Activated CD8-positive, alpha-beta memory T cell treated with anti-CD3 and anti-CD28 coated beads for 48 hours (primary cell): ENCODE results near the gene CC2D1A.

Experiments
- DNase-seq, 3 experiments: peaks; one replicate each; pipeline ENCODE4 v3.0.0-alpha.2; 2020; ENCODE audit warnings: low read depth in 2 of 3, low spot score in 2 of 3

CC2D1A gene

DNA sequence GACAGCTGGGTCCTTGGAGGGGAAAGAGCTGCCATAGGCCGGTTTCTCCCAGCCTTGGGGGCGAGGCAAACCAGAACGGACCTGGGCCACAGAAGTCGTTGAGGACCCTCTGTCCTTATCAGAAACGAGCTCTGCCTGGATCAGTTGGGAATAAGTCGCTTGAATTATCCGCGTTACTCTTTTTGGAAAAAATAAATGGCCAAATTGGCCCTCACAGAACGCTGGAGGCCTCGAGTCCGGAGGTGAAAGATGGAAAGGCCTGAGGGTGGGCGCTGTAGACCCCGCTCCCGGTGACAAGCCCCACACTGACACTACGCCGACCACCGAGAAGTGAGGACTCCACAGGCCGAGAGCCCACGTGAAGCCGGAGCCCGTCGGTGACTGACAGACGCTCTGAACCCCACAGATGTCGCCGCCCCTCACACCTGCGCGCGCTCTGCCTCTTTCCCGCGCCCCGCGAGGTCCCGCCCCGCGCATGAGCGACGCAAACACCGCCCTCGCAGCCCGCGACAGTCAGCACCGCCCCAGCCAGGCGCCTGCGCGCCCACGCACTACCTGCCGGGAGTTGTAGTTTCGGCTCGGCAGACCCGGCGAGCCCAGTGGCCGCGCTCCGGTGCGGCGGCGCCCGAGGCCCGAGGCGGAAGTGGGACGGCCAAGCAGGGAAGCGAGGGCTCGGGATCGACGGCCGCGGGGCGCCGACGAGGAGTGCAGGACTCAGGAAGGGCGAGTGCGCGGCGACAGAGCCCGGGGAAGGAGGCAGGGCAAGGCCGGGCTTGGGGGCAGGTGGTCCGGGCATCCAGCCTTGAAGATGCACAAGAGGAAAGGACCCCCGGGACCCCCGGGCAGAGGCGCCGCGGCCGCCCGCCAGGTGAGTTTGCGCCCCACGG is at the start of gene CC2D1A, which contains the start of gene BRME1:
Gene CC2D1A, plus strand, starts transcription at position 568 of the 887 bp plus-strand sequence. Its CDS starts 241 bp downstream, at position 809.
Gene BRME1, minus strand, starts transcription at position 484 of the 887 bp plus-strand sequence. CDS start 1,225 bp downstream, outside the sequence.
- DNase-seq: peak; percentile 87 to 91 (median 91)

DNA sequence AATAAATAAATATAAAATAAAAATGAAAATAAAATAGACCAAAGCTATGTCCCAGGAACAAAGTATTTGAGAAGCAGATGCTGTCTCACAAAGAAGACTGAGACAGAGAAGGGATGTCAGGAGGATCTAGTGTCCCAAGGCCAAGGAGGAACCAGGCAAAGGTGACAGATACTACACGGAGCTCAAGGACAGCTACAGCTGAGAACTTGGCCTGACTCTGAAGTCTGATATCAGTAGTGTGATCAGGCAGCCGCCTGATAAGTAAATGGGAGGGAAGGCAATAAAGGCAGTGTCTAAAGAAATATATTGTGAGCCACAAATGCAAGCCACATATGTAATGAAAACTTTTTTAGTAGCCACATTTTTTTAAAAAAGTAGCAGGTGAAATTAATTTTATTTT is 49.5 kb upstream of the CC2D1A start:
- no peak for DNase-seq

DNA sequence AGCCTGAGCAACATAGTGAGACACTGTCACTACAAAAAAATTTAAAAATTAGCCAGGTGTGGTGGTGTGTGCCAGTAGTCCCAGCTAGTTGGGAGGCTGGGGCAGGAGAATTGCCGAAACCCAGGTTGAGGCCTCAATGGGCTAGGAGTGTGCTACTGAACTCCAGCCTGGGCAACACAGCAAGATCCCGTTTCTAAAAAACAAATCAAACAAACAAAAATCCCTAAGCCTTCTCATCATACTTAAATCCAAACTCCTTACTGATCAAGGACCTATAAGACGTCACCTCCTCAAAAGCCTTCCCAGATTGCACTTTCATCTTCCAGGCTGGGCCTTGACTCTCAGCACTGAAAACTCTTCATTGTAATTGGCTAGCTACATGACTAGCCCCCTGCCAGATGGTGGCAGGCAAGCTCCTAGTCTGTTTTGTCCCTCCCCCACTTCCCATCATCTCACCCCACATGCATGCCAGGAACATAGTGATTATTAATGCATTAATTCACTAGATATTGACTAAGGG is 46.6 kb upstream of the CC2D1A start:
- no peak for DNase-seq

DNA sequence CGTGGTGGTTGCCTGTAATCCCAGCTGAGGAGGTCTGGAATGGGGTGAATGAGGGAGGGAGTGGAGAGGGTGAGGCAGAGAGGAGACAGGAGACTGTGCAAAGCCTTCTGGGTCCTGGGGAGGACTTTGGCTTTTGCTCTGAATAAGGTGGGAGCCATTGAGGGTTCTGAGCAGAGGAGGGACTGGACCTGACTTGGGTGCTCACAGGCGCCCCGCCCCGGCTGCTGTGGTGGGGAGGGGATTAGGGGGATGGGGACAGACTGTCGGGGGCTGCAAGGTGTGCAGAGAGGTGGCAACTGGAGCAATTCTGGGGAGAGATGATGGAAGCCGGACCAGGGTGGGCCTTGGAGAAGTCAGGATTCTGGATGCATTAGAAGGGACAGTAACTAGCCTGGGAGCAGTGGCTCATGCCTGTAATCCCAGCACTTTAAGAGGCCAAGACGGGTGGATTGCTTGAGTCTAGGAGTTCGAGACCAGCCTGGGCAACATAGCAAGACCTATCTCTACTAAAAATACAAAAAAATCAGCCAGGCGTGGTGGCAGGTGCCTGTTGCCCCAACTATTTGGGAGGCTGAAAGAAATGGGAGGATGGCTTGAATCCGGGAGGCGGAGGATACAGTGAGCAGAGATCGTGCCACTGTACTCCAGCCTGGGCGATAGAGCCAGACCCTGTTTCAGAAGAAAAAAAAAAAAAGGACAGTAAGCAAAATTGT is 45.2 kb upstream of the CC2D1A start:
- no peak for DNase-seq

DNA sequence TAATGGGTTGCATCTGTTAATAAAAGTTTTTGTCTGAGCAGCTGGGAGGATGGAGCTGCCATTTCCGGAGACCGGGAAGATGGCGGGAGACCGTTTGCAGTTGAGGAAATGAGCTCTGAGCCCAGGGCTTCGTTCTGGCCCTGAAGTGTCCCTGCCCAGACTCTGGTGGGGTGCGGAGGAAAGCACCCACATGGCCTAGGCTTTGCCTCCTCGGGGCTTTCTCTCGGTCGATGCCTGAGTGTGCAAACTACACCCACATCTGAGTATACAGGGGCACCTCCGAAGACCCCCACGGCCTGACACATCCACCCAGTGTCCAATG is 44.6 kb upstream of the CC2D1A start:
- no peak for DNase-seq

DNA sequence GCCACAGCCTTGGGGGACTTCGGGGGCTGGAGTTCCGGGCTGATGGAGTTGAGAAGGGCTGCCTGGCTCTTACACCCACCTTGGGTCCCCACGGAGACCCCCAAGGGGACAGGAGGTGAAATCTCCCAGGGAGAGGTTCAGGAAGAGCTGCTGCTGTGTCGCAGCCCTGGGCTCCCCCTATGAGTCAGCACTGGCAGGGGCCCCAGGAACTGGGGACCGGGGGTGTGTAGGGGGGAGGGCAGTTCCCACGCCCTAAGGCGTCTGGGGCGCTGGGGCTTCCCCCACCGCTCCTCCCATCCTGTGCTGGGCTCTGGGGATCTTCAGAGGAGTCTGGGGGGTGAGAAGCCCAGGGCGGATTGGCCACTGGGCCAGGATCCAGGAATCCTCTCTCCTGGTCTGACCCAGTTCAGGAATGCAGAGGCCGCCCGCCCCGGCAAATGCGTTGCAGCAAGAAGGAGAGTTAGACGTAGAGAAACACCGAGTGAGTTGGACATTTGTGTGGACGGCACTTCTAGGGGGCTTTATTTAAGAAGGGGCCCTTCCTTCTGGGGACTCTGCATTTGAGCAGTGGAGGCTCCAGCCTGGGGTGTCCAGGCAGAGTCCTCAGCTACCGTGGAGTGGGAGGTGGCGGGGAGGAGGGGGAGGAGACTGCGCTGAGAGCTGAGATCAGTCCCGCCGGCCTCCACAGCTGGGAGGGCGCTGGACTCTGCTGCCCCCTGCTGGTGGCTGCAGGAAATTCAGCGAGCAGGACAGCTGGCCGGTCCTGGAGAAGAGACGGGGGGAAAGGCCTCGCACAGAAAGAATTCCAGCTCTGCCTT is 44.1 kb upstream of the CC2D1A start:
- peak; percentile 78 to 92 (median 92) for DNase-seq

DNA sequence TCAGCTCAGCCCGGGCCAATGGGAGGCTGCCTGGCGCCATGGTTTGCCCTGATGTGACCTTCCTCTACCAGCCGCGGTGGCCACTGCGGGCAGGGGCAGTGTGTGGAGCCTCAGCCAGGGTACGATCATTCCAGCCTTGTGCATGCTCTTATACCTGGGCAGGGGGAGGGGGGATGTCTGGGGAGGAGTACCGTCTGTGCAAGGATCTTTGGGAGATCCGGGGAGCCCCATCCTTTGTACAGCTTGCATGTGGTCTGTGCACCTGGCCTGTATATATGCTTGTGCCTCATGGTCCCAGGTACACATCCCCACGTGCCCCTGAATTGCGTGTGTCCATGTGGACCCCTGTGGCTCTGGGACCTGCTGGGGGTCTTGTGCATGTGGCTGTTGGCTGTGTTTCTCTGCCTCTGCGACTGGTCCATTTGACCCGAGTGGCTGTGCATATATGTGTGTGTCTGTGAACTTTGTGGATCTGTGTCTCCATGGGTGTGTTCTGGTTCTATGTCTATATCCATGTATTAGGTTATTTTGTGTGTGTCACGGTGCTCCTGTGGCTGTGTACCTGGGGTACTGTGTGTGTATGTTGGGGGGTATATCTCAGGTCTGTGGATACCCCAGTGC is 41.8 kb upstream of the CC2D1A start:
- DNase-seq: no peak

DNA sequence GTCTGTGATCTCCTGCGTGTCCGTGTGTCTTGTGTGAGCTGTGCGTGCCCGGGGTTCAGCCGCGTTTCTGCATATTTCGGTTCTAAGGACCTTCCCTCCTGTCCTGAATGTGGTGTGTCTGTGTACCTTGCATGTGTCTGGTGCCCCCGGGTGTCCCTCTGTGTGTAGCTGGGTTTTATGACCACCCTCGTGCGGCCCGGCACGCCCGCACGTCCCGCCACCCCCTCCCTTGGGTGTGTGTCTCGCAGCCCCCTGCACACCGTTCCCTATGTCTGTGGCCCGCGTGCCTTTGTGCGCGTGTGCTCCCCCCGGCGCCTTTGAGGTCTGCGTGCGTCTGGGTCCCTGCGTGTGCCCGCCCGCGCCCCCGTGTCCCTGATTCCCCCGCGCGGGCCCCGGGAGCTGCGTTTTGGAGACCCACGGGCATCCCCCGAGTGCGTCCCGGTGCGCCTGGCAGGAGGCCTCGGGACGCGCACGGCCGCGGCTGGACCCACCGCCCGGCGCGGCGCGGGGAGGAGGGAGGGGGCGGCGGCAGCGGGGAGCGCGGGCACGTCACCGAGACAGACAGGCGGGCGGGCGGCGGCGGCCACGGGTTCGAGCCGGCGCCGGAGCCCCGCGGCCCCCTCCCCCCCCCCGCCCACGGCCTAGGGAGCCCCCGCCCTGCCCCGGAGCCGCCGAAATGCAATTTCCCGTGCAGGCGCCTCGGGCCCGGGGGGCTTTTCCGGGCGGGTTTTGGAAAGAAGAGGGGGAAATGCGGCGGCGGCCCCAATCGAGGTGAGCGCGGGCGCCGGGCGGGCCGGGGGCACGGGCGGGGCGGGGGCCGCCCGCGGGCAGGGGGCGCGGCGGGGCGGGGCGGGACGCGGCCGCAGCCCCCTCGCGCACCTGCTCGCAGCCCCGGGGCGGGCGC is 41.1 kb upstream of the CC2D1A start:
- no peak for DNase-seq

DNA sequence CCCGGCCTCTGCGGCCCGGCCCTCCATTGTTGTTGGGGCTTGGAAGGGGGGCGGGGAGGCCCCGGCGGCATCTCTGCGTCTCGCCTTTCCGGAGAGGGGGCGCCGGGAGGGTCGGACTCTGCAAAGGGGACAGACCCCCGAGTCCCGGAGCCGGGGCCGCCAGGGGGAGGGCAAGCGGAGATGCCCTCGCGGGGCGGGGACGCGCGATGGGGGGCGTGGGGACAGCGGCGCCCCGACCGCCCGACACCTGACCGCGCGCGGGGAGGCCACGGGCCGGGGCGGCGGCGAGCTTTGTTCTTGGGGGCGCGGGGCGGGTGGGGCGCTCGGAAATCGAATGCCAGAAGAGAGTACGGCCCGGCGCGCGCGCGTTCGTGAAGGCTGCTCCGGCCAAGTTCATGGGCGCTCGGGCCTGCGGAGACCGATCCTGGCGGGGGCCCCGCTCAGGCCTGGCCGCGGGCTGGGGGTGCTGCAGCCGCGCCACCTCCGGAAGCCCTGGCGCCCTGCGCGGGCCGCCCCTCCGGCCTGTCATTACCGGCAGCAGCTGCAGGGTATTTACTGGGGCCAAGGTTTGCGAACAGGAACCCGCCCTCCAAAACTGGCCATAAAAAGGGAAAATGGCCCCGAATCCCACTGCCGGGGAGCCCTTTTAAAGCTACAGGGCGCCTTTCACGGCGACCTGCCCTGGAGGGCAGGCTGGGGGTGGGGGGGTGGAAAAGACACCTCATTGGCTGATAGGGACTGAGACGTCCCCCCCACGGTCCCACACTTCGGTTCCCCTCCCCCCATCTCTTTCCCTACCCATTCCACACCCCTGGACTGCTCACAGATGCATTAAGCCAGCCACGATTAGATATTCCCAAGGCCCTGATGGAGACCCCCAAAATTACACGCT is 40.2 kb upstream of the CC2D1A start:
- DNase-seq: no peak

DNA sequence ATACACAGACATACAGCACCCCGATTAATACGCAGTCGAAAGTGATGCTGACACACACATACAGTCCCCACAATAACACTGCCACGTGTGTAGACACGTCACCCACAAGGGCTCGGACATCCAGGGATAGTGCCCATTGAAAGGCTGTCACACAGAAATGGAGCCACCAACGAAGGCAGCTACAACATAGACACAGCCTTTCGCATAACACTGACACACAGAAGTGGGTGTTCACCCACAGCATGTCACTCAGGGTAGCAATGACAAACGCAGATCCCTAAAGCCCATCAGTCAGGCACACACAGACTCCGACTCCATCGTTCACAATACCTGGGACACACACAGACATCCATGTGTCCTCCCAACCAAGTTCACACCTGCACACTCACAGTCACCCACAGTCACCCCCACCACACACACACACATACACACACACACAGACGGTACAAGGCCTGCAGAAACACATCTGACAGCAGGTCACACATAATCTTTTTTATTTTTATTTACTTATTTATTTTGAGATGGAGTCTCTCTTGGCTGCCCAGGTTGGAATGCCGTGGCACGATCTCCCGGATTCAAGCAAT is 39.4 kb upstream of the CC2D1A start:
- DNase-seq: no peak

DNA sequence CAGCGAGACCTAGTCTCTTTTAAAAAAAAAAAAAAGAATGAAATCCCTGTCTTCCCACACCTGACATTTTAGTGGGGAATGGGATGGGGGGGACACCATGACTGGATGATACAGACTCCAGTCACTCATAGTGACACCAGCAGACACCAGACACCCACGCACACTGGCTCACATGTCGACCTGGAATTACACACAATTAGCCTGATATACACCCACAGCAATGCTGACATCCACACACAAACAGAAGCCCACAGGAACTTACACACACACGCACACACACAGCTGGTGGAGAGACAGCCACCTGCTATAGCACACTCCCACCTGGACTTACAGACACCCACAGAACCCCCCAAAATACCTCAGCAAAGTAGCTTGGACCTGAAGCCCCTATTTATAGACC is 37.3 kb upstream of the CC2D1A start:
- no peak for DNase-seq

DNA sequence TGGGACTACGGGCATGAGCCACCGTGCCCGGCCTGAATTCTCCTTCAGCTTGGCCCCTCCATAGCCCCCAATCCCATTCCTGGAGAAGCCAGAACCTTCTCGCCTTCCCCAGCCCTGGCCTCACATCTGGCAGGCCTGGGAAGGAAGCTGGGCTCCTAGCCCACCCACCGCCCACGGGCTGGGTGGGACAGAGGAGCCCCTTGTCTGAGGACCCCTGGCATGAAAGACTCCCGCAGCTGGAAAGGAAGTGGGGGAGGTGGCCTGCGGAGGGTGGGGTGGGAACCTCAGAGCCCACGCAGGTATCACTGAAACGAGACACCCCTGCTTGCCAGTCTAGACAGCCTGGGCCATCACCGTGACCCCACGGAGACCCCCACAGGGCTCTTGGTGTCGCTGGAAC is 36.7 kb upstream of the CC2D1A start:
- DNase-seq: no peak

DNA sequence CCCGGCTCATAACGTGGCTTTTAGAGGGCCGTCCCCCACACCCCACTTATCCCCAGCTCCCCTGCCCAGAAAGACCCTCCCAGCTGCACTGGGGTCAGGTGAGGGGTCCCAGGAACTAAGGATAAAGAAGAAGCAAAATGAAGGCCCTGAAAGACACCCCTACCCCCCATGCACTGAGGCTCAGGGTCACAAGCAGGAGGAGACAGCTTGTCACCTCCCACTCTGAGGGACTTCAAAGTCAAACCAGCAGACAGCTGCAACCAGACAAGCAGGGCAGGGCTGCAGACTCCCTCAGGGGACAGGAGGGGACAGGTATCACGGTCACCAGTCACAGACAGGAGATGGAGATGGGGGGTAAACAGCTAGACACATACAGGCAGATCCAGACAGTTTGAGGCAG is 35.1 kb upstream of the CC2D1A start:
- no peak for DNase-seq

DNA sequence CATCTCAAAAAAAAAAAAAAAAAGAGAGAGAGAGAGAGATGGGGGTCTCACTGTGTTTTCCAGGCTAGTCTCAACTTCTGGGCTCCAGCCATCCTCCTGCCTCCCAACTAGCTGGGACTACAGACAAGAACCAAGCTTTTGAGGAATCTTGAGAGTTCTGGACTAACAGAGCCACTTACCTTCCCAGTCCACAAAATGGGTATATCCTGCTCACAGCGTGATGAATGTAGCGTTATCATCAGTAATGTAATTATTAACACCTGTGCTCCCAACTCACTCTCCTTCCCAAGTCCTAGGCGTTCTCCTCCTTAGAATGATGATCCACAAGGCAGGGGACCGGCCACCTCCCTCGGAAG is 33.7 kb upstream of the CC2D1A start:
- no peak for DNase-seq

DNA sequence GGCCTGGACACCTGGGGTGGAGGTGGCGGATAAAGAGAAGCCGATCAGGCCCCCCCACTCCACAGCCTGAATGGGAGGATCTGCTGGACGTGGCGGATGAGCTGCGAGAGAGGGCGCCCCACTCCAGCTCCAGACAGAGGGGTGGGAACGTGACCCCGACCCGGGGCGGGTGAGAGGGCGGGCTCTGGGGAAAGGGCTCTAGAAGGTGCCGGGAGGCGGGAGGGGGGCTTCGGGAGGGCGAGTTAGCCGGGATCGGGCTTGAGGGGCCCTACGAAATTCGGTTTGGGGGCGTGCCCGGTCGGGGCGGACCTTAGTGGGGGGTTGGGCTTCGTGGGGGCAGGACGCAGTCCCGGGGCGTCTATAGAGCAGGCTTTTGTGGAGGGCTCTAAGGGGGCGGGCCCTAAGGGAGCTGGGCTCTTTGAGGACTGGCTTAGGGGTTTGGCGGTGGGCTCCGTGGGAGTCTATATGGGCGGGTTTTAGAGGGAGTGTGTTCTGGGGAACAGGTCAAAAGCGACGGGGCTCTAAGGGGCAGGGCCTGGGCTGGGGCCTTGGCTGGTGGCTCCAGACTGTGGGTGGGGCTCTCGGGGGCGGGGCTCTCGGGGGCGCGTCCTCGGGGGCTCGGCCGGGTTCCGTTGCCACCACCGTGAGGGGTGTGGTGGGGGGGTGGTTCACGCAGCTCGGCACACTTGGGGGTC is 33.2 kb upstream of the CC2D1A start:
- DNase-seq: no peak

DNA sequence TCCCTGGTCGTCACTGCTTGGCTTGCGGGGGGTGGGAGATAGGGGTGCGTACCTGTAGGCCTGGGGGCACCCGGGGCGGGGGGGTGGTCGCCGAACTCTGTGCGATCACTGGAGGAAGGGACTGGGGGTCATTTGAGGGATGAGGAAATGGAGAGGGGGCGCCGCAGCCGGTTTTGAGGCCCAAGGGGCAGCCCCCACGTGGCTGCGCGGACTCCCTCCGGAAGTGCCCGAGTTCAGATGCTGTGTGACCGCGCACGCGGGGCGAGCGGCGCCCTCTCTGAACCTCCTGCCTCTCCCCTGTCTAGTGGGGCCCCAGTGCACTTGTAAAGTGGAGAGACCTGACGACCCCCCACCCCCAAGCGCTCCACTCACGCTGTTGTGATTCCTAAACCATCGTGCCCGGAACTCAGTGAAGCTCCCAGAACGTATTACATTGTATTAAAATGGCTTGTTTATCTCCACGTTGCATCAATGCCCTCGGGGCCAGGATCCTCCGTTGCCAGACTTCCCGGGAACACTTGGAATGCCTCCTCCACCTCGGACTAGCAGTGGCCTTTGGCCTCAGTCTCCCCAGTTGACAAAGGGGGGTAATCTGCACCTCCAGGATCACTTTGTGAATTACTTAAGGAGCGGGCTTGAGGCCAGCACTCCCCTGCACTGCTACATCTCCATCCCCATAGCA is 32.0 kb upstream of the CC2D1A start:
- DNase-seq: no peak

DNA sequence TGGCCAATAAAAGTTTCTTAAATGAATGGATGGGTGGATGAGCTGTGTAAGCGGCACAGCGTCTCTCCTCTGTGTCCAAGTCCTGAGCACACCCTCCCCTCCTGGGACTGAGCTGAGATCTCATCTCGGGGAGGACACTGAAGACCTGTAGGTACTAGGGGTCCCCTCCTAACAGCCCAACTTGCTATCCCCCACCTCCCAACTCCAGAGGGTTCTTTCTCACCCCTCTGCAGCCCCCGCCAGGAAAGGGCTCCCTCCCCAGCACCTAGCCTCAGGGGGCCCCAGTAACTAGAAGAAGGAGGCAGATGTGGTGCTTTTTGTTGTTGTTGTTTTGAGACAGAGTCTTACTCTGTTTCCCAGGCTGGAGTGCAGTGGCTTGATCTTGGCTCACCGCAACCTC is 30.2 kb upstream of the CC2D1A start:
- DNase-seq: no peak
